GM18951 (cell line): ENCODE data around the gene DBNL.

Experiments used
- POLR2A ChIP-seq: IDR thresholded peaks from 4 replicates; pipeline ENCODE4 v1.6.1; 2011; ENCODE audit warnings: mild to moderate bottlenecking; ENCODE audit not compliant: insufficient read length, insufficient read depth; ENCODE audit errors: extremely low read depth
- in situ Hi-C: fragments of 300-500 bp; cut with MboI; formaldehyde crosslinking; loops from one replicate; pipeline ENCODE4 v1.12.0; 2022; ENCODE audit warnings: low sequenced_read_pairs, mixed read lengths, inconsistent platforms; ENCODE audit not compliant: unreplicated experiment

Gene DBNL

DNA sequence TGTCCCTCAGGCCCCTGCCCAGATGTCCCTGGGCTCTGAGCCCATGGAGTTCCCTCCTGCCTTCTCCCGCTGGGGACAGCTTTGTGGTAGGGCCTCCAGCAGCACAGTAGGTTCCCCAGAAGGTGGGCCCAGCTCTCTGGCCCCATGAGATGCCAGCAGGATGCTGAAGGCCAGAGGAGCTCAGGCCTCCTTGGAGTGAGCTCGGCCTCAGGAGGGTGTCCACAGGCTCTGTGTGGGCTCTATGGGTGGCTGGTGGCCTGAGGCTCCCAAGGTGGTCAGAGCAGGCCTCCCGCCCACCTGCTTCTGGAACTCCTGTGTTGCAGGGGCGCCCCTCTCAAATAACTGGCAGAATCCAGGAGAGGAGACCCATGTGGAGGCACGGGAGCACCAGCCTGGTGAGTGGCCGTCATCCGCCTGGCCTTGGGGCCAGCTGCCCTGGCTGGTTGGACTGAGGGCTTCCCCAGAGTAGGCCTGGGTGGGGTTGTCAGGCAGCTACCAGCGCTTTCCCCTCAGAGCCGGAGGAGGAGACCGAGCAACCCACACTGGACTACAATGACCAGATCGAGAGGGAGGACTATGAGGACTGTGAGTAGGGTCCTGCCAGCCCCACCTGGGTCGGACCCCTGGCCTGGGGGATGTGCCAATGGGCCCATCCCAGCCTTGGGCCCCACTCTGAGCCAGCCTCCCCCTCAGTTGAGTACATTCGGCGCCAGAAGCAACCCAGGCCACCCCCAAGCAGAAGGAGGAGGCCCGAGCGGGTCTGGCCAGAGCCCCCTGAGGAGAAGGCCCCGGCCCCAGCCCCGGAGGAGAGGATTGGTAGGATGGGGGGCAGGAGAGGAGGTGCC is 62.8 kb downstream of the DBNL start:
- TF ChIP-seq POLR2A, result no peak
- in situ Hi-C loops, result no loop called here

DNA sequence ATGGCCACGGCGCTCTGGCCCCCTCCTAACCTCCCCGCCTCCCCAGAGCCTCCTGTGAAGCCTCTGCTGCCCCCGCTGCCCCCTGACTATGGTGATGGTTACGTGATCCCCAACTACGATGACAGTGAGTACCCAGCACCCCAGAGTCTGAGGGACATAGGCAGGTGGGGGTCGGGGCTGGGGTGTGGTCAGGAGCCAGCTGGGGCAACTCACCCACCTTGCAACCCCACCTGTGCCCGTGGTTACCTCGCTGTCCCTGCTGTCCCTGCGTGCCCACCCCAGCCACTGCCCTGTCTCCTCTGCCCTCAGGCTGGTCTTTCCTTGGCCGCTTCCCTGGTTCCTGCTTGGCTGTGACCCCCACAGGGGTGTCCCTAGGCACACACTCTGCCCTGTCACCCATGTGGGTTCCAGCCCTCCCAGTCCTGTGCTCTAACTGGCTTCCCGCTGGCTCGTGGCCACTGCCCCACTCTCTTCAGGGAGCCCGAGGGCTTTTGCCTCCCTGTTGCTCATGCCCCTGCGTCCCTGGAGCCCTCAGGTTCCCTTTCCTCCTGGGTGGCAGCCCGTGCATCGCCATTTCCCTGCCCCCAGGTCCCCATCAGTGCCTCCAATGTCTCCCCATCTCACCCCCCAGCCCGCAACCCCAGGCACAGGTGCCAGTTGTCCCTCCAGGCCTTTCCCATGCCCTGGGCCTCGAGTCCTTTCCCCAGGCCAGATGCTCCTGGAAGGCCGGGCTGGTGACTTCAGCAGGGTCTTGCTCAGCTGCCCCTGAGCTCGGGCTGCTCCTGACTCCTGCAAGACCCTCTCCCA is 63.7 kb downstream of the DBNL start:
- no peak for TF ChIP-seq POLR2A
- in situ Hi-C loops, result no loop called here

DNA sequence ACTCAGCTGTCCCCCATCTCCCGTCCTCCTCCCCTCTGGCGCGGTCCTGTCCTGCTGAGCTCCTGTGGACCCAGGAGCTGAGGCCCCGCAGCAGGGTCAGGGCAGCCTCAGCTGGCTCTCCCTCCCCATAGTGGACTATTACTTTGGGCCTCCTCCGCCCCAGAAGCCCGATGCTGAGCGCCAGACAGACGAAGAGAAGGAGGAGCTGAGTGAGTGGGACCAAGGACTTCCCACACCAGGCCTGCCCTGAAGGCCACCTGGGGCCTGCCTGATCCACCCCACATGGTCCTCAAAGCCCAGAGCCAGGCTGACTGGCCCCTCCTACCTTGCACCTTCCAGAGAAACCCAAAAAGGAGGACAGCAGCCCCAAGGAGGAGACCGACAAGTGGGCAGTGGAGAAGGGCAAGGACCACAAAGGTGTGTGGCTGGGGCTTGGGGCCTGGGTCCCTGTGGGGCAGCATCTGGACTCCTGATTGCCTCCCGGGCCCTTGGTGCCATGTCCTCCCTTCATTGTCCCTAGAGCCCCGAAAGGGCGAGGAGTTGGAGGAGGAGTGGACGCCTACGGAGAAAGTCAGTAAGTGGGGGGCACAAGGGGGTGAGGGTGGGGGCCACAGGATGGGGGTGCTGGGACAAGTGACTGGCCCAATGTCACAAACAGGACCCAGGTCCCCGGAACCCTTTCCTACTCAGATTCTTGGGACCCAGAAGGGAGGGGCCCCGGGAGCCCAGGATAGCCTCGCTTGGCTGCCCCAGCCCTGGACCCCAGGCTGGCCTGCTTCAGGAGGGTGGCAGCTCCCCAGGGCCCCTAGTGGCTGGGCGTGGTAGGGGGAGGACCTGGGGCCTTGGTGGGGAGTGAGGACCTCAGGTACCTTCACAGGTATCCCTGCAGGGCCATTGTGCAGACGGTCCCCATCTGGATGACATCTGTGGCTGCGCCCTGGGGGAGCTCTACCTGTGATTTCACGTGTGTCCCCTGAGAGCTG is 64.6 kb downstream of the DBNL start:
- TF ChIP-seq POLR2A, result no peak
- in situ Hi-C loops, result no loop called here

DNA sequence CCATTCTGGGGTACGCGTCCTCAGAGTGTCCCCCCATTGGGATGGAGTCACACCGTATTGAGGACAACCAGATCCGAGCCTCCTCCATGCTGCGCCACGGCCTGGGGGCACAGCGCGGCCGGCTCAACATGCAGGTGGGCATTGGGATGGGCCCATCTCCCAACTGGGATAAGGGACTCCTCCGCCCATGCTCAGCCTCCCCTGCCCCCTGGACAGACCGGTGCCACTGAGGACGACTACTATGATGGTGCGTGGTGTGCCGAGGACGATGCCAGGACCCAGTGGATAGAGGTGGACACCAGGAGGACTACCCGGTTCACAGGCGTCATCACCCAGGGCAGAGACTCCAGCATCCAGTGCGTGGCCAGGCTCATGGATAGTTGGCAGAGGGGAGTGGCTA is 65.5 kb downstream of the DBNL start:
- in situ Hi-C loops, result no loop called here
- TF ChIP-seq POLR2A, result no peak

DNA sequence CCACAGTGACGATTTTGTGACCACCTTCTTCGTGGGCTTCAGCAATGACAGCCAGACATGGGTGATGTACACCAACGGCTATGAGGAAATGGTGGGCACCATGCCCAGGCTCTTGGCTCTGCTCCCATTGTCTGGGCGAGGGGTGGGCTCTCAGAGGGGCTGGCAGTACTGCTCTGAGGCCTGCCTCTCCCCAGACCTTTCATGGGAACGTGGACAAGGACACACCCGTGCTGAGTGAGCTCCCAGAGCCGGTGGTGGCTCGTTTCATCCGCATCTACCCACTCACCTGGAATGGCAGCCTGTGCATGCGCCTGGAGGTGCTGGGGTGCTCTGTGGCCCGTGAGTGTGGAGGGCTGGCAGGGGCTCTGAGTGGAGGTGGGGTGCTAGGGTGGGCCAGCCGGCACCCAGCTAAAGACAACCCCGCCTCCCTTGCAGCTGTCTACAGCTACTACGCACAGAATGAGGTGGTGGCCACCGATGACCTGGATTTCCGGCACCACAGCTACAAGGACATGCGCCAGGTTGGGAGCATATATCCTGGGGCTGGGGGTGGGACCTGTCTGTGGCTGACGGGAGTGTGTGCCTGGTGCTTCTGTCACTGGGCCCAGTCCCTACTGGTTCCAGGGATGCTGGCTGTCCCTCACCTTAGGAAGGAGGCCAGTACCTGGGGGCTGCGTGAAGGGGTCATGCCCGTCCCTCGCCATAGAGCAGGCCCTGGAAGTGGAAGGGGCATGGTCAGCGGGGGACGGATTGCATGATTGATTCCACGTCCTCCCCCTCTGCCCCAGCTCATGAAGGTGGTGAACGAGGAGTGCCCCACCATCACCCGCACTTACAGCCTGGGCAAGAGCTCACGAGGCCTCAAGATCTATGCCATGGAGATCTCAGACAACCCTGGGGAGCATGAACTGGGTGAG is 66.5 kb downstream of the DBNL start:
- TF ChIP-seq POLR2A, result no peak
- in situ Hi-C loops, result no loop called here
